ENCODE results near the gene ZNF496. TPM values are rescaled to one million over a fixed set of nuclear protein-coding genes. Genes with fewer than 3 reads are reported as not detected.

ZNF496 gene
- total and polyA plus RNA-seq, 9 of the 15 experiments (the other 6 are each of a cell fraction or from before 2014, with no cell fraction given): 4.3 to 54.0 (median 31.3) TPM

DNA sequence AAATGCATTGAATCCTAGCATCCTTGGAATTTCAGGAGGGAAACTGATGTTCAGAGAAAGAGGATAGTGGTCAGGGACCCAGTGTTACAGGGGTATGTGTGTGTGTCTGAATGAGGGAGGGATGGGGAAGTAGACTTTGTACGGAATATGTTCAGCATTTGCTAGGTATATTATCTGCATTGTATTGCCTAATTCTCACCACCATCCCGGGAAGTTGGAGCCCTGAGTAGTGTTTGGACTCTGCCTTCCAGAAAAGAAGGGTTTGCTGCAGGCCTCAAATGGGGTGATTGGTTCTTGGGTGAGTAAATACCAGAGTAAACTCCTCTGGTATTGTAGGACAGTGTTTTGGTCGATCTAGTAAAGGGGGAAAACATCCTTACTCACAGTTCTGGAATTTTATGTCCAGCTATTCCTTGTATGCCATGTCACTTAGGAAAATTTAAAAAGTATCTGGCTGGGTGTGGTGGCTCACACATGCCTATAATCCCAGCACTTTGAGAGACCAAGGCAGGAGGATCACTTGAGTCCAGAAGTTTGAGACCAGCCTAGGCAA is 7.1 kb upstream of the ZNF496 start (continued):
- TF ChIP-seq, protein P1, sequence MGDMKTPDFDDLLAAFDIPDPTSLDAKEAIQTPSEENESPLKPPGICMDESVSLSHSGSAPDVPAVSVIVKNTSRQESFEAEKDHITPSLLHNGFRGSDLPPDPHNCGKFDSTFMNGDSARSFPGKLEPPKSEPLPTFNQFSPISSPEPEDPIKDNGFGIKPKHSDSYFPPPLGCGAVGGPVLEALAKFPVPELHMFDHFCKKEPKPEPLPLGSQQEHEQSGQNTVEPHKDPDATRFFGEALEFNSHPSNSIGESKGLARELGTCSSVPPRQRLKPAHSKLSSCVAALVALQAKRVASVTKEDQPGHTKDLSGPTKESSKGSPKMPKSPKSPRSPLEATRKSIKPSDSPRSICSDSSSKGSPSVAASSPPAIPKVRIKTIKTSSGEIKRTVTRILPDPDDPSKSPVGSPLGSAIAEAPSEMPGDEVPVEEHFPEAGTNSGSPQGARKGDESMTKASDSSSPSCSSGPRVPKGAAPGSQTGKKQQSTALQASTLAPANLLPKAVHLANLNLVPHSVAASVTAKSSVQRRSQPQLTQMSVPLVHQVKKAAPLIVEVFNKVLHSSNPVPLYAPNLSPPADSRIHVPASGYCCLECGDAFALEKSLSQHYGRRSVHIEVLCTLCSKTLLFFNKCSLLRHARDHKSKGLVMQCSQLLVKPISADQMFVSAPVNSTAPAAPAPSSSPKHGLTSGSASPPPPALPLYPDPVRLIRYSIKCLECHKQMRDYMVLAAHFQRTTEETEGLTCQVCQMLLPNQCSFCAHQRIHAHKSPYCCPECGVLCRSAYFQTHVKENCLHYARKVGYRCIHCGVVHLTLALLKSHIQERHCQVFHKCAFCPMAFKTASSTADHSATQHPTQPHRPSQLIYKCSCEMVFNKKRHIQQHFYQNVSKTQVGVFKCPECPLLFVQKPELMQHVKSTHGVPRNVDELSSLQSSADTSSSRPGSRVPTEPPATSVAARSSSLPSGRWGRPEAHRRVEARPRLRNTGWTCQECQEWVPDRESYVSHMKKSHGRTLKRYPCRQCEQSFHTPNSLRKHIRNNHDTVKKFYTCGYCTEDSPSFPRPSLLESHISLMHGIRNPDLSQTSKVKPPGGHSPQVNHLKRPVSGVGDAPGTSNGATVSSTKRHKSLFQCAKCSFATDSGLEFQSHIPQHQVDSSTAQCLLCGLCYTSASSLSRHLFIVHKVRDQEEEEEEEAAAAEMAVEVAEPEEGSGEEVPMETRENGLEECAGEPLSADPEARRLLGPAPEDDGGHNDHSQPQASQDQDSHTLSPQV (IDR thresholded peaks at IDR 0.05): no peak
- TF ChIP-seq HNRNPL (IDR thresholded peaks at IDR 0.05; ENCODE audit: low read depth, low read length) (no peak), SNIP1 (IDR thresholded peaks at IDR 0.05; ENCODE audit: low read depth) (no peak), MAFK (IDR thresholded peaks at IDR 0.05; ENCODE audit: low read length) (no peak), ZNF384 (IDR thresholded peaks at IDR 0.05; ENCODE audit: low read depth, low read length) (no peak), HCFC1 (IDR thresholded peaks at IDR 0.05; ENCODE audit: low read depth, low read length) (no peak), GATAD2B (IDR thresholded peaks at IDR 0.05; ENCODE audit: borderline replicate concordance) (no peak)
- TF ChIP-seq, protein P2, sequence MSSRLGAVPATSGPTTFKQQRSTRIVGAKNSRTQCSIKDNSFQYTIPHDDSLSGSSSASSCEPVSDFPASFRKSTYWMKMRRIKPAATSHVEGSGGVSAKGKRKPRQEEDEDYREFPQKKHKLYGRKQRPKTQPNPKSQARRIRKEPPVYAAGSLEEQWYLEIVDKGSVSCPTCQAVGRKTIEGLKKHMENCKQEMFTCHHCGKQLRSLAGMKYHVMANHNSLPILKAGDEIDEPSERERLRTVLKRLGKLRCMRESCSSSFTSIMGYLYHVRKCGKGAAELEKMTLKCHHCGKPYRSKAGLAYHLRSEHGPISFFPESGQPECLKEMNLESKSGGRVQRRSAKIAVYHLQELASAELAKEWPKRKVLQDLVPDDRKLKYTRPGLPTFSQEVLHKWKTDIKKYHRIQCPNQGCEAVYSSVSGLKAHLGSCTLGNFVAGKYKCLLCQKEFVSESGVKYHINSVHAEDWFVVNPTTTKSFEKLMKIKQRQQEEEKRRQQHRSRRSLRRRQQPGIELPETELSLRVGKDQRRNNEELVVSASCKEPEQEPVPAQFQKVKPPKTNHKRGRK (tag; IDR thresholded peaks at IDR 0.05): no peak
- TF ChIP-seq, protein P3, sequence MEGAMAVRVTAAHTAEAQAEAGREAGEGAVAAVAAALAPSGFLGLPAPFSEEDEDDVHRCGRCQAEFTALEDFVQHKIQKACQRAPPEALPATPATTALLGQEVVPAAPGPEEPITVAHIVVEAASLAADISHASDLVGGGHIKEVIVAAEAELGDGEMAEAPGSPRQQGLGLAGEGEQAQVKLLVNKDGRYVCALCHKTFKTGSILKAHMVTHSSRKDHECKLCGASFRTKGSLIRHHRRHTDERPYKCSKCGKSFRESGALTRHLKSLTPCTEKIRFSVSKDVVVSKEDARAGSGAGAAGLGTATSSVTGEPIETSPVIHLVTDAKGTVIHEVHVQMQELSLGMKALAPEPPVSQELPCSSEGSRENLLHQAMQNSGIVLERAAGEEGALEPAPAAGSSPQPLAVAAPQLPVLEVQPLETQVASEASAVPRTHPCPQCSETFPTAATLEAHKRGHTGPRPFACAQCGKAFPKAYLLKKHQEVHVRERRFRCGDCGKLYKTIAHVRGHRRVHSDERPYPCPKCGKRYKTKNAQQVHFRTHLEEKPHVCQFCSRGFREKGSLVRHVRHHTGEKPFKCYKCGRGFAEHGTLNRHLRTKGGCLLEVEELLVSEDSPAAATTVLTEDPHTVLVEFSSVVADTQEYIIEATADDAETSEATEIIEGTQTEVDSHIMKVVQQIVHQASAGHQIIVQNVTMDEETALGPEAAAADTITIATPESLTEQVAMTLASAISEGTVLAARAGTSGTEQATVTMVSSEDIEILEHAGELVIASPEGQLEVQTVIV (CRISPR knock-in tag; IDR thresholded peaks at IDR 0.05; ENCODE audit: borderline replicate concordance): no peak
- TF ChIP-seq, protein P4, sequence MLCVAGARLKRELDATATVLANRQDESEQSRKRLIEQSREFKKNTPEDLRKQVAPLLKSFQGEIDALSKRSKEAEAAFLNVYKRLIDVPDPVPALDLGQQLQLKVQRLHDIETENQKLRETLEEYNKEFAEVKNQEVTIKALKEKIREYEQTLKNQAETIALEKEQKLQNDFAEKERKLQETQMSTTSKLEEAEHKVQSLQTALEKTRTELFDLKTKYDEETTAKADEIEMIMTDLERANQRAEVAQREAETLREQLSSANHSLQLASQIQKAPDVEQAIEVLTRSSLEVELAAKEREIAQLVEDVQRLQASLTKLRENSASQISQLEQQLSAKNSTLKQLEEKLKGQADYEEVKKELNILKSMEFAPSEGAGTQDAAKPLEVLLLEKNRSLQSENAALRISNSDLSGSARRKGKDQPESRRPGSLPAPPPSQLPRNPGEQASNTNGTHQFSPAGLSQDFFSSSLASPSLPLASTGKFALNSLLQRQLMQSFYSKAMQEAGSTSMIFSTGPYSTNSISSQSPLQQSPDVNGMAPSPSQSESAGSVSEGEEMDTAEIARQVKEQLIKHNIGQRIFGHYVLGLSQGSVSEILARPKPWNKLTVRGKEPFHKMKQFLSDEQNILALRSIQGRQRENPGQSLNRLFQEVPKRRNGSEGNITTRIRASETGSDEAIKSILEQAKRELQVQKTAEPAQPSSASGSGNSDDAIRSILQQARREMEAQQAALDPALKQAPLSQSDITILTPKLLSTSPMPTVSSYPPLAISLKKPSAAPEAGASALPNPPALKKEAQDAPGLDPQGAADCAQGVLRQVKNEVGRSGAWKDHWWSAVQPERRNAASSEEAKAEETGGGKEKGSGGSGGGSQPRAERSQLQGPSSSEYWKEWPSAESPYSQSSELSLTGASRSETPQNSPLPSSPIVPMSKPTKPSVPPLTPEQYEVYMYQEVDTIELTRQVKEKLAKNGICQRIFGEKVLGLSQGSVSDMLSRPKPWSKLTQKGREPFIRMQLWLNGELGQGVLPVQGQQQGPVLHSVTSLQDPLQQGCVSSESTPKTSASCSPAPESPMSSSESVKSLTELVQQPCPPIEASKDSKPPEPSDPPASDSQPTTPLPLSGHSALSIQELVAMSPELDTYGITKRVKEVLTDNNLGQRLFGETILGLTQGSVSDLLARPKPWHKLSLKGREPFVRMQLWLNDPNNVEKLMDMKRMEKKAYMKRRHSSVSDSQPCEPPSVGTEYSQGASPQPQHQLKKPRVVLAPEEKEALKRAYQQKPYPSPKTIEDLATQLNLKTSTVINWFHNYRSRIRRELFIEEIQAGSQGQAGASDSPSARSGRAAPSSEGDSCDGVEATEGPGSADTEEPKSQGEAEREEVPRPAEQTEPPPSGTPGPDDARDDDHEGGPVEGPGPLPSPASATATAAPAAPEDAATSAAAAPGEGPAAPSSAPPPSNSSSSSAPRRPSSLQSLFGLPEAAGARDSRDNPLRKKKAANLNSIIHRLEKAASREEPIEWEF (CRISPR knock-in tag; IDR thresholded peaks at IDR 0.05): no peak
